Muscle of arm (tissue), 12 donors: ENCODE data around the gene DLGAP1. TPM values are rescaled to one million over a fixed set of nuclear protein-coding genes. Genes with fewer than 3 reads are reported as not detected.
"Not testable (repeated sequence)": the region's sequence is repeated elsewhere in the genome, so short reads cannot be mapped to it uniquely, and the experiment has no call there.

Experiments used
- DNase-seq: peaks from one replicate; pipeline ENCODE4 v3.0.0-alpha.2; 2013
- polyA plus RNA-seq, 12 donors: library from polyadenylated mRNA; unstranded; fragments of 120-200 nt; gene quantifications; one replicate each; pipeline ENCODE4 v1.2.1, GENCODE V29; 2013; ENCODE audit not compliant: insufficient read length in 12 of 12

The DLGAP1 gene
- polyA plus RNA-seq, 12 donors: 1.4 to 3.5 (median 2.5) TPM; not detected in 2

DNA sequence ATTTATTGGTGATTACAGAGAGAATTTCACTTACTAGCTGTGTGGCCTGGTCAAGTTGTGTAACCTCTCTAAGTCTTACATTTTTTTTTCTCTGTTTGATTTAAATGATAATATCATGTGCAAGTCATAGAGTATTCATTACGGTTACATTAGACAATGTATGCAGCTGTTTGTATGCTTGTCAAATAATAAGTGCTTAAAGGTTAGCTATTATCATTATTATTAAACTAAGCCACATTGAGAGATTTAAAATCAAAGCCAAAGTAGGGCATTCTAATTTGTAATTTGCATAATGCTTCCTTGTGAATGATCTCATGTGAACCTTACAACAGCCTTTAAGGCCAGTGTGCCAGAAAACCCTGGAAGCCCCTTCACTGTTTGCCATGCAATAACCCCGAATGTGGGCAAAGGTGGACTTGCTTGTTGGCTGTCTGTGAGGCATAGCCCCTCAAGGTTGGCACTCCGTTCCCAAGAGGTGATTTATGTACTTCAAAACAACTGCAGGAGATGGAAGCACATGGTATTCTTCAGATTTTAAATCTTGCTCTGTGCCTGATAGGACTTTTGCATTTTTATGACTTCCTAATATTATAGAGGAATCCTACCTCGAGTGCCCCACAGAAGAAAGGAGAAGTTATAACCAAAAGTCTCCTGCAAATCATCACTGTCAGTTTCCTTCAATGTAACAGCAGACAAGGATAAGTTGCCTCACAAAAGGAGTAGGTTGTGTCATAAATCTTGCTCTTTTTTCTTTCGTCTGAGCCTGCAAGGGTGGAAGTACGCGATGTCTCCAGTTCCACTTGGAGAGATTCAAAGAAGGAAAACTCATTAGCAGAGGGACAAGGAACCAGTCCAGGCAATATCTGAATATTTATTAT lies 733.1 kb downstream of the DLGAP1 start:
- DNase-seq: no peak

DNA sequence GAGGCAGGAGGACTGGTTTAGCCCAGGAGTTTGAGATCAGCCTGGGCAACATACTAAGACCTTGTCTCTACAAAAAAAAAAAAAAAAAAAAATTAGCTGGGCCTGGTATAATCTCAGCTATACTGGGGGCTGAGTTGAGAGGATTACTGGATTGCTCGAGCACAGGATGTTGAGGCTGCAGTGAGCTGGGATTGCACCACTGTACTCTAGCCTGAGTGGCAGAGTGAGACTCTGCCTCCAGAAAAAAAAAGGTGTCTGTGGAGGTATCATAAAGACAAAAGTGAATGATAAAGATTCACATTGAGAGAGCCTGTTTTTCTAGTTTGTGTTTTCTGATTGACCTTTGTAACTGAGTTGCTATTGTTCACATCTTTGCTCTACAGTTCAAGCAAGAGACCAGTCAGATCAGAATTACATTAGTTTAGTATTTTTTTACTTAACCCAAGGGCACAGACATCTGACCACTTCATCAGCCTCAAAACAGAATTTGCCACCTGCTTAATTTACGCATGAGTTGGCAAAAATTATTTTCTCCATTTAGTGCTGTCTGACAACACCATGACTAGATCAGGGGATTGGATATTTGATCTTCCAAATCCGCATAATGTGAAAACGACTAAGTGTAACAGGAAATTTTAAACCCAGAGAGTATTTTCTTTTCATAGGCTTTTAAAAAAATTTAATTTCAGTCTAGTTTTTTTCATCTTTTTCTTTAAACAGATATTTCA lies 734.1 kb downstream of the DLGAP1 start:
- DNase-seq: no peak

GRCh38 chr18:3720159-3720558 lies 734.9 kb downstream of the DLGAP1 start:
- DNase-seq: no peak

- no peak for DNase-seq
These were observed 737.6 kb downstream of the DLGAP1 start for GRCh38 chr18:3717376-3718025.

- DNase-seq: no peak
These were observed 738.9 kb downstream of the DLGAP1 start for GRCh38 chr18:3716116-3716660.

DNA sequence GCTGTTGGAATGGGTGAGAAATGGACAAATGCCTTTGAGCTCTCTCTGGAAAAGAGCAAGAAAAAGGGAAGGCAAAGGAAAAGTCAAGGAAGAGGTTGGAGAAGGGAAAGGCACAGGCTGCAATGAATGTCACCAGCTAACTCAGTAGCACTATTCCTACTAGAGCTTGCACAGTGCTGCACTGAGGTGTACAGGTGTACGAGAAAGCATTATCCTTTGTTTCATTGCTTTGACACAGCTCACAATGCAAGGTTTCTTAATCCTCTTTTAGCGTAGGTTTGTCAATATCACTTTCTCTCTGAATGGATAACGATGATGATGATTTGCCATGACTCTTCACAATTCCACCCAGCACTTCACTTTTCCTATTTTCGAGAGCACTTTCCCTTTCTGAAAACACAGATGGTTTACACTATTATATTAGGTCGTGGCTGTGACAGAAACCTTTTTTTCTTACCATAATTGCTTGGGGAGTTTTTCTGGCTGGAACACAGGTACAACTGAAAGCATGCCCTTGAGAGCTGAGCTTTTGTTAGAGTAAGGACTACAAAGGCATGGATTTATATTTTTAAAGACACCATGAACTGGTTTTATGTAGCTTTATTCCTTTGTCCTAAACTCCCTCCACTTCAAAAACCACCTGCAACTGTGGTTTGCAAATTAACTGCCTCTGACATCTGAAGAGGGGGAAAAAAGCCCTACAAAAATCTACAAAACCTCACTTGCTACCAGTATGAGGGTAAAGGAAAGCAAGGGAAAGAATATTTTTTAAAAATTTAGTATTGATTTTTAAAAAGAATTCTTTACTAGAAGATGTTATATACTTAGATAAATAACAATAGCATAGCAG lies 739.7 kb downstream of the DLGAP1 start:
- DNase-seq: no peak

GRCh38 chr18:3713708-3714107 lies 741.4 kb downstream of the DLGAP1 start:
- DNase-seq: no peak

DNA sequence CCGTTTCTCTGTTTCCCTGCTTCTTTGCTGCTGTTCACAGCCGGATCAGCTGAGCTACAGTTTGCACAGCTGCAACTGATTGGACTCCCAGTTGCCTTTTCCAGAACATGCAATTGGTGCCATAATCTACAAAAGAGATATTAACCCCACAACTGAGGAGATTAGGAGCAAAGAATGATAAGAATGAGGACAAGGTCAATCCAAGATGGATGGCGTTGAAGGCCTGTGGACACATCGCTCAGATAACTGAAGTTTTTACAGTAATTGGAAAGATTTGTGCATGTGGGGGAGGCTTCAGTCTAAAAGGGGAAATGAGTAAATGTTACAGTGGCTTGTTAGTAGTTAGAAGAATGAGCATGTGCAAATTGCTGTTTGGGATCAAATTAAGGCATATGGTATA lies 741.9 kb downstream of the DLGAP1 start:
- no peak for DNase-seq

GRCh38 chr18:3712491-3712890 lies 742.6 kb downstream of the DLGAP1 start:
- no peak for DNase-seq

GRCh38 chr18:3710712-3711301 lies 744.3 kb downstream of the DLGAP1 start:
- DNase-seq: no peak

GRCh38 chr18:3709205-3709604 lies 745.9 kb downstream of the DLGAP1 start:
- no peak for DNase-seq

GRCh38 chr18:3706279-3707097 lies 748.6 kb downstream of the DLGAP1 start:
- no peak for DNase-seq

- DNase-seq: no peak
These were observed 750.4 kb downstream of the DLGAP1 start for GRCh38 chr18:3704556-3705344.

GRCh38 chr18:3703732-3704176 lies 751.4 kb downstream of the DLGAP1 start:
- DNase-seq: peak; percentile 30

DNA sequence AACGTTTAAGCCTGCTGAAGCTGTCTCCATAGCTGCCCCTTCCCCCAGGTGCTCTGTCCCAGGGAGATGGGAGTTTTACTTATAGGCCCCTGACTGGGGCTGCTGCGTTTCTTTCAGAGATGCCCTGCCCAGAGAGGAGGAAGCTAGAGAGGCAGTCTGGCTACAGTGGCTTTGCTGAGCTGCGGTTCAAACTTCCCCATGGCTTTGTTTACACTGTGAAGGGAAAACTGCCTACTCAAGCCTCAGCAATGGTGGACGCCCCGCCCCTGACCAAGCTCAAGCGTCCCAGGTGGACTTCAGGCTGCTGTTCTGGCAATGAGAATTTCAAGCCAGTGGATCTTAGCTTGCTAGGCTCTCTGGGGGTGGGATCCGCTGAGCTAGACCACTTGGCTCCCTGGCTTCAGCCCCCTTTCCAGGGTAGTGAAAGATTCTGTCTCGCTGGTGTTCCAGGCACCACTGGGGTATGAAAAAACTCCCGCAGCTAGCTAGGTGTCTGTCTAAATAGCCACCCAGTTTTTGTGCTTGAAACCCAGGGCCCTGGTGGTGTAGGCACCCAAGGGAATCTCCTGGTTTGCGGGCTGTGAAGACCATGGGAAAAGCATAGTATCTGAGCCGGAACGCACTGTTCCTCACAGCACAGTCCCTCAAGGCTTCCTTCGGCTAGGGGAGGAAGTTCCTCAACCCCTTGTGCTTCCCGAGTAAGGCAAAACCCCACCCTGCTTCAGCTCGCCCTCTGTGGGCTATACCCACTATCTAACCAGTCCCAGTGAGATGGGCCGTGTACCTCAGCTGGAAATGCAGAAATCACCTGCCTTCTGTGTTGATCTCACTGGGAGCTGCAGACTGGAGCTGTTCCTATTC lies 755.2 kb downstream of the DLGAP1 start:
- not testable (repeated sequence) for DNase-seq

DNA sequence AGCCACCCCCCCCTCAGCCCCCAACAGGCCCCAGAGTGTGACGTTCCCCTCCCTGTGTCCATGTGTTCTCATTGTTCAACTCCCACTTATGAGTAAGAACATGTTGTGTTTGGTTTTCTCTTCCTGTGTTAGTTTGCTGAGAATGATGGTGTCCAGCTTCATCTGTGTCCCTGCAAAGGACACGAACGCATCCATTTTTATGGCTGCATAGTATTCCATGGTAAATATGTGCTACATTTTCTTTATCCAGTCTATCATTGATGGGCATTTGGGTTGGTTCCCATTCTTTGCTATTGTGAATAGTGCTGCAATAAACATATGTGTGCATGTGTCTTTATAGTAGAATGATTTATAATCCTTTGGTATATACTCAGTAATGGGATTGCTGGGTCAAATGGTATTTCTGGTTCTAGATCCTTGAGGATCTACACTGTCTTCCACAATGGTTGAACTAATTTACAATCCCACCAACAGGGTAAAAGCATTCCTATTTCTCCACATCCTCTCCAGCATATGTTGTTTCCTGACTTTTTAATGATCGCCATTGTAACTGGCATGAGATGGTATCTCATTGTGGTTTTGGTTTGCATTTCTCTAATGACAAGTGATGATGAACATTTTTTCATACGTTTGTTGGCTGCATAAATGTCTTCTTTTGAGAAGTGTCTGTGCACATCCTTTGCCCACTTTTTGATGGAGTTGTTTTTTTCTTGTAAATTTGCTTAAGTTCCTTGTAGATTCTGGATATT lies 760.9 kb downstream of the DLGAP1 start:
- not testable (repeated sequence) for DNase-seq

- no peak for DNase-seq
These were observed 761.7 kb downstream of the DLGAP1 start for GRCh38 chr18:3693410-3693809.
